ENCODE measurements around the gene PDE4B. TPM values are rescaled to one million over a fixed set of nuclear protein-coding genes. Genes with fewer than 3 reads are reported as not detected.
A peak's percentile ranks its signal among the peaks of the same experiment; 100 is the strongest.

The PDE4B gene
- total RNA-seq, 4 donors from 2014 or later: 5.2 to 16.6 (median 9.6) TPM

DNA sequence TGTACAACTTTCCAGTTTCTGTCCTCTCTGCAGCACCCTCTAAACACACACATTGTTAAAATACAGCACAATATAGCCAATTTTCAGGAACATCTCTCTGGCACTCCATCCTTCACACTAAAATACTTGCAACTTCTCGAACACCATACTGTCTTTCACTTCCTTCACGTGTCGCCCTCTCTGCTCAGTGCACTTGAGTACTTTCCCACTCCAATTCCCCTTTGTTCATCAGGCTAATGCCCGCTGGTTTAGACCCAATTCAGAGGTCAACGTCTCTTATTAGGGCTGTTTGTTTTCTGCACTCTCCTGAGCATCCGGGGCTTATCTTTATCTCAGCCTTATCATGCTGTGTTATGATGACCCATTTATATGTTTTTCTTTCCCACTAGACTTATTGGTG, 503.1 kb downstream of the PDE4B start:
- Histone ChIP-seq H3K4me3 (no peak overlapping the region), H3K9me3 (no peaks in the 10 kb centered on the region), H3K36me3 (no peaks in the 10 kb centered on the region), H3K27ac (peak overlapping the region in 2 of 4 donors; percentile 16 to 28), H3K27me3 (no peaks in the 10 kb centered on the region), H3K4me1 (peaks cover 0 to 35% (median 12%) of the 10 kb centered on the region in 4 donors)
- 66 to 73% methylated on average over 6 of the region's 6 CpGs for WGBS, 2 donors
- DNase-seq (ENCODE audit: low spot score in 2 of 2): no peak
- TF ChIP-seq EP300 (IDR thresholded peaks at IDR 0.05): no peak
- TF ChIP-seq CTCF (IDR thresholded peaks at IDR 0.05): no peak
- no peak for TF ChIP-seq POLR2A (IDR thresholded peaks at IDR 0.05)

DNA sequence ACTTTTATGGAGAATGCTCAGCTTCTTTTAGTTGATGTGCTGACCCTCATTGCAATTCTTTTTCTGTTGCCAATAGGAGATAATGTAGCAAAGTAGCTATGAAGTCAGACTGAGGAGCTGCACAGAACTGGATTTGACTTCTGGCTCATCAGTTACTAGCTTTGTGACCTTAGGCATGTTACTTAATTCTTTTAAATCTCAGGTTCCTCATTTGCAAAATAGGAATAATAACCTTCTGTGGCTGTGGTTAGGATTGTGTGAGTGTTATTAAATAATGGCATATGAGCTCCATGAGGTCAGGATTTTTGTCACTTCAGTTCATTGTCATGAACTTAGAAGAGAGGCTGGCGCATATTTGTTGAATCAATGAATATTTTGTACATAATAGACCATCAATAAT, 503.7 kb downstream of the PDE4B start:
- WGBS, 2 donors: 77 to 89% methylated on average over 1 of the region's 1 CpG
- H3K27ac ChIP-seq: peak overlapping the region in 2 of 4 donors; percentile 16 to 28
- DNase-seq (ENCODE audit: low spot score in 2 of 2): no peak

GRCh38 chr1:66296951-66297350, 504.3 kb downstream of the PDE4B start:
- Histone ChIP-seq H3K9me3 (no peaks in the 10 kb centered on the region), H3K4me3 (no peak overlapping the region), H3K27ac (peak overlapping the region in 1 of 4 donors; percentile 18), H3K27me3 (no peaks in the 10 kb centered on the region), H3K4me1 (peaks cover 0 to 47% (median 16%) of the 10 kb centered on the region in 4 donors), H3K36me3 (no peaks in the 10 kb centered on the region)
- no peak for DNase-seq (ENCODE audit: low spot score in 2 of 2)
- WGBS, 2 donors: 49 to 57% methylated on average over 6 of the region's 6 CpGs
- no peak for TF ChIP-seq CTCF (IDR thresholded peaks at IDR 0.05)
- no peak for TF ChIP-seq EP300 (IDR thresholded peaks at IDR 0.05)
- TF ChIP-seq POLR2A (IDR thresholded peaks at IDR 0.05): no peak

More for the DNA sequence above, 503.7 kb downstream of the PDE4B start:
- H3K27me3 ChIP-seq: no peaks in the 10 kb centered on the region
- no peaks in the 10 kb centered on the region for H3K9me3 ChIP-seq
- TF ChIP-seq EP300 (IDR thresholded peaks at IDR 0.05) (no peak), CTCF (IDR thresholded peaks at IDR 0.05) (no peak), POLR2A (IDR thresholded peaks at IDR 0.05) (no peak)
- no peak overlapping the region for H3K4me3 ChIP-seq
- H3K4me1 ChIP-seq: peaks cover 0 to 41% (median 14%) of the 10 kb centered on the region in 4 donors
- H3K36me3 ChIP-seq: no peaks in the 10 kb centered on the region

DNA sequence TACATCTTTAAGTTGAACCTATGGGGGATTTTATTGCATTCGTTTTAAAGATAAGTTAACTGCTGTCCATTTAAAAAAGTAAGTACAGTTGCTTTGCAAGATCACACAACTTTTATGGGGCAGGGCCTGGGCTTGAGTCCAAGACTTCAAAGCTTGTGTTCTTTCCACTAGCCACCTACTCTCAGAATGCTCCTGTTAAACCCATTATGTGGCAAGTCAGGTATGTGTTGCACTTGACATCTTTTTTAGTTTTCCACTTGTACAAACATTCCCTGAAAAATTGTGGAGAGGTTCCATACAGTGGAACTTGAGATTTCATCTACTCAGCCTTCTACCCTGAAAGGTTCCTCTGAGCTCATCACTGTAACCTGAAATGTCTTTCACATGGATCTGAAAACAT, 505.8 kb downstream of the PDE4B start:
- H3K27me3 ChIP-seq: no peaks in the 10 kb centered on the region
- H3K27ac ChIP-seq: no peak overlapping the region
- H3K9me3 ChIP-seq: no peaks in the 10 kb centered on the region
- DNase-seq (ENCODE audit: low spot score in 2 of 2): no peak
- peaks cover 0 to 50% (median 13%) of the 10 kb centered on the region in 4 donors for H3K4me1 ChIP-seq
- 79 to 86% methylated on average over 1 of the region's 1 CpG for WGBS, 2 donors
- TF ChIP-seq CTCF (IDR thresholded peaks at IDR 0.05): no peak
- no peak for TF ChIP-seq EP300 (IDR thresholded peaks at IDR 0.05)
- TF ChIP-seq POLR2A (IDR thresholded peaks at IDR 0.05): no peak
- H3K36me3 ChIP-seq: no peaks in the 10 kb centered on the region
- H3K4me3 ChIP-seq: no peak overlapping the region

- Histone ChIP-seq H3K27ac (peak overlapping the region; percentile 51 to 84 (median 75)), H3K9me3 (no peaks in the 10 kb centered on the region), H3K36me3 (no peaks in the 10 kb centered on the region), H3K4me3 (no peak overlapping the region), H3K27me3 (no peaks in the 10 kb centered on the region), H3K4me1 (peaks cover 0 to 44% (median 11%) of the 10 kb centered on the region in 4 donors)
- peak in 1 of 2 donors; percentile 21 for DNase-seq (ENCODE audit: low spot score in 2 of 2)
- 38 to 53% methylated on average over 7 of the region's 7 CpGs for WGBS, 2 donors
- no peak for TF ChIP-seq POLR2A (IDR thresholded peaks at IDR 0.05)
- TF ChIP-seq CTCF (IDR thresholded peaks at IDR 0.05): no peak
- TF ChIP-seq EP300 (IDR thresholded peaks at IDR 0.05): no peak
Measured at GRCh38 chr1:66300280-66300971, 507.7 kb downstream of the PDE4B start.
